GM18951 (cell line): ENCODE results near the gene PTPN20.
"Not testable (repeated sequence)": the region's sequence is repeated elsewhere in the genome, so short reads cannot be mapped to it uniquely, and the experiment has no call there.

Experiments used
- in situ Hi-C: fragments of 300-500 bp; cut with MboI; formaldehyde crosslinking; loops from one replicate; pipeline ENCODE4 v1.12.0; 2022; ENCODE audit warnings: low sequenced_read_pairs, mixed read lengths, inconsistent platforms; ENCODE audit not compliant: unreplicated experiment

Gene PTPN20

DNA sequence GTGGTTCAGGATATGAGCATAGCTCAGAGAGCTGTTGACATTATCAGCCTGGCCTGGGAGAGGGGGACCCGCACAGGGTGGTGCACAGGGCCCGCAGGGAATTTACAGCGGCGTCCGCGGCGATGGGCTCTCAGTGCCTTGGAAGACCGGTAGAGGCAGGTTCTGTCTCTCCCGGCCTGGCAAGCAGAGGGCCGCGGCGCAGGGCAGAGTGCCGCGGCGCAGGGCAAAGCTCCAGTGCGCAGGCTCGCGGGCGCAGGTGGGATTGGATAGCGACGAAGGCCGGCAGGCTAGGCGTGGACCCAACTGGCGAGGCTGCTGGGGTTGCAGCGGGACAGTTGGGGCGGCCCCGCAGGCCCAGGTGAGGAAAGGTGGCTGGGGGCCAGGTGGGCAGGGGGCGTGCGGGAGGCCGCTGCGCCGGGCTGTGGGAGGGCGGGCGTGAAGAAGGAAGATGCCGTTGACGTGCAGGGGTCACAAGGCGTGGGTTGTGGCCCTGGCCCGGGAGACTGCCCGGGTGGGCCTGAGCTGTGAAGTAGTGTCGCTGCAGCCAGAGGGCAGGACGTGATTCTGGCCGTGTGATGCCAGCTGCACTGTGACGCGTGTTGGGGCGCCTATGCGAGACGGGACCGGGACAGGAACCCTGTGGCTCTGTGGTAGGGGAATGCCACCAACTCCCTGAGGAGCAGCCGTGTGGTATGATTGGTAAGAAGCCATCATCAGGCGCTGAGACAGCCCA, at the start of gene PTPN20:
Gene PTPN20, plus strand, starts transcription at position 285 of the 733 bp plus-strand sequence. CDS start 21,072 bp downstream, outside the sequence.
- in situ Hi-C loops = not testable (repeated sequence)

DNA sequence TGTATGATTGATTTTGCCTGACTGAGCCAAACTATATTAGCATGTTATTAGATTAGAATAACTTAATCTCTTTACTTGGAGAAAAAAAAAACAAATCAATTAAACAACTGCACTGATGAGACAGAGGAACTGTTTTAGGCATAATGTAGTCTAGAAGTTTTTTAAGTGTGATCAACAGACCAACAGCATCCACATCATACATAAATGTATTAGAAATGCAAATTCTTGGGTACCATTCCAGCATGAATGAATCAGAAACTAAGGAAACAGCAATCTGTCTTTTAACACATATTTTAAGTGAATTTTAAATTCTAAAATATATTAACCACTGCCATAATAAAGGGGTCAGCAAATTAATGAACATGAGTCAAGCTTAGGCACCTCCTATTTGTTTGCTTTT, 41.5 kb upstream of the PTPN20 start:
- in situ Hi-C loops = not testable (repeated sequence)

DNA sequence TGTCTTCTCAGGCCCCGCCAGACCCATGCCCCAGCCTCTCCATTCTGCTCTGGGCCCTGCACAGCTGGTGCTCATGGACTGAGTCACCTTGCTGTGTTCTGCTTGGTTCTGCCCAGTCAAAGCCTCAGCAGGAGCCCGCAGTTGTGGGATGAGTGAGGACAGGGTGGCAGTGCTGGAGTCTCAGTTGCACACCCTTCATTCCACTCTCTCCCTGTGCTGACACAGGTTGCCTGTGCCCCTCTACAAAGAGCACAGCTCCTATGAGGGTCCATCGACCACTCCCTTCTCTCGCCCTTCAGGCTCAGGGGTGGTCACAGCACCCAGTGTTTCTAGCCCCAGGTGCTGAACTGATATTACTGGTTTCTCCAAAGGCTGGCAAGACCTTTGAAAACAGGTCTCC, 39.6 kb upstream of the PTPN20 start:
- in situ Hi-C loops = not testable (repeated sequence)

- in situ Hi-C loops = not testable (repeated sequence)
Measured at GRCh38 chr10:46875304-46875703, 35.9 kb upstream of the PTPN20 start.

DNA sequence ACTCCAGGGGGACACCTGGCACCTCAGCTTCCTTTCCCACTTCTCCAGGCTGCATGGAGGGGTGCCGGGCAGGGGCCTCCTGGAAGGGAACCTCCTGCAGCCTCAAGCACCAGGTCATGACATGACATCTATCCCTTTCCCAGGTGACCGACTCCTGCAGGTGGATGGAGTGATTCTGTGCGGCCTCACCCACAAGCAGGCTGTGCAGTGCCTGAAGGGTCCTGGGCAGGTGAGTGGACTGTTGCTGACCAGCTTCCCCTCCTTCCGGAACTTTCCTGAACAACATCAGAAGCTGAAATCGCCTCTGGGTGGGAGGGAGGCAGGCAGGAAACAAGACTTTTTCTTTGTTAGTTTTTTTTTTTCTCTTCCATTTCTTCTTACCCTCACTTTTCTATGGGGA, 34.5 kb upstream of the PTPN20 start:
- in situ Hi-C loops = not testable (repeated sequence)

DNA sequence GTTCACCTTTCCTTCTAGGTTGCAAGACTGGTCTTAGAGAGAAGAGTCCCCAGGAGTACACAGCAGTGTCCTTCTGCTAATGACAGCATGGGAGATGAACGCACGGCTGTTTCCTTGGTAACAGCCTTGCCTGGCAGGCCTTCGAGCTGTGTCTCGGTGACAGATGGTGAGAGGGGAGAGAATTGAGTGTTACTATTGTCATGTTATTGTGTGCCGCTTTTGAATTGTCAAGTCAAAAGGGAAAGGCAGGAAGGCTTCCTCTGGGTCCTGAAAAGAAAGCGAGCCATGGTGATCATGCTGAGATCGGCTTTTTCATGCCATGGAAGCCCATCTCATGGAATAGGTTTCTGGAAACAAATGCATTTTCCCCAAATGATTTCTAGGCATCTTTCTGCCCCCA, 32.5 kb upstream of the PTPN20 start:
- in situ Hi-C loops = not testable (repeated sequence)

- in situ Hi-C loops = not testable (repeated sequence)
Measured at GRCh38 chr10:46890813-46891611, 20.2 kb upstream of the PTPN20 start.

- in situ Hi-C loops = not testable (repeated sequence)
Measured at GRCh38 chr10:46896762-46897692, 14.2 kb upstream of the PTPN20 start.

DNA sequence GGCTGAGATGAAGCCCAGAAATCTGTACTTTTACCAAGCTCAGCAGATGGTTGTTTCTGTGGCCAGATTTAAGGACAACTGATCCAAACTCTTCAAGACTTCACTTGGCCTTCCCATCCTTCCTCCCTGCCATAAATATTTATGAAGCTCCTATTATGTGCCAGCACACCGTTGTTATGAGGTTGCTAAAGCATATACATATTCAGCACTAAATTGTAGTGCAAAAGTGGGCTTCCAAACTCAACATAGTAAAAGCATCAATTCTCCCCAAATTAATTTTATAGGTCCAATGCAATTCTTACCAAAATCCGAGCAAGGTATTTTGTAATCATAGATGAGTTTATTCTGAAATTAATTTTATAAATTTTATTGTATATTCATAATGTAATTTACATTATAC, 10.0 kb upstream of the PTPN20 start:
- in situ Hi-C loops = not testable (repeated sequence)

- in situ Hi-C loops = not testable (repeated sequence)
Measured at GRCh38 chr10:46903874-46904273, 7.4 kb upstream of the PTPN20 start.

DNA sequence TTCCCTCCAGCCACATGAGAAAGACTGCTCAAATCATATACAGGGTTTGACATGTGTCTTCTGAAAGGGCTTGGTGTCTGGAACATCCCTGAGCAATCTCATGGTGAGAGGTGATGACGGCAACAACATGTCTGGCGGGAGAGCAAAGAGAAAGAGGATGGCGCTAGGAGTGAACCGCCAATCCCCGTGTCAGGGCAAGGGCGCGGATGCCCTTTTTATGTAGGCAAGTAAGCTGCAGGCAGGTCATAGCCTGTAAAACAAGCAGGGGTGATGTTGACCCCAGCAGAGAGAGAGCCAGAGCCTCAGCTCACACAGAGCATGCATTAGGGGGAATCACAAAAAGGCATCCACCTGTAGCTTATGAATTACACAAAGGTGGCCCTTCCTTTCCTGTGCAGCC, 4.9 kb upstream of the PTPN20 start:
- in situ Hi-C loops = not testable (repeated sequence)

DNA sequence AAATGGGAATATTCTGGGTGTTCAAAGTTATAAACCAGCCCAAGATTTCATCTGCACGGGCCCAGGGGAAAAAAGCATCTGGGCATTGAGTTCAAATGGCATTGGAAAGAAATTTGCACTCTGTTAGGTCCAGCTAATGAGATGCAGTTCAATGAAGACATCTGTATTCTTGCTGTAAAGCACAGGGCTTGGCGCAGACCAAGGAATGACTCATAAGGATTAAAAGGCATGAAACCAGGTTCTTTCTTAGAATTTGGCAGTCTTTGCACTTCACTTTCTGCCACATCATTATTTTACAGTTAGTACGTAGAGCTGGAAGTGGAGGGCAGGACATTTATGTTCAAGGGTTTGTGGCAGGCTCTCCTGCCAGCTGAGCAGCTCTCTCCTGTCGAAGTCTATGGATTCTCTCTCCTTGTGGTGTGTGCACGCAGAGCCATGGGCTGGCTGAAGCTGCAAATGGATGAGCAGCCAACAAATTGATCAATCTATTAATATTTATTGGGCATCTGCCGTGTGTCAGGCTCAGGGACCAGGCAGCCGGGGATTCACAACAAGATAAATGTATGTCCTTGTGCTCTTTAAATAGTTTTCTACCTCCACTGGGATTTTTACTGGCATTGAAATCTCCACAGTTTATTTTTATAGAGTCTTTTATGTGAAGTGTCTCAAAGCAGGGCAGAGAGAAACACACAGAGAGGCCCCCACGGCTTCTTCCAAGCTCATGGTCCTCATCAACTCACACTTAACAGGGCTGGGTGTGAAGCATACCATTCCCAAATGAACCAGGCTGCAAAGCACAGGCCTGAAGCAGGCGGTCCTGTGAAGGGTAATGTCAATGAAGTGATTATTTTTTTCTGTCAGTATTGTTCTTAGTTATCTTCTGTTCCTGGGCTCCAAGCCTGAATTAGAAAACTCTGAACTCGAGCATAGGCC, 3.8 kb upstream of the PTPN20 start:
- in situ Hi-C loops = not testable (repeated sequence)

GRCh38 chr10:46922498-46922897, 11.3 kb downstream of the PTPN20 start:
- in situ Hi-C loops = not testable (repeated sequence)

DNA sequence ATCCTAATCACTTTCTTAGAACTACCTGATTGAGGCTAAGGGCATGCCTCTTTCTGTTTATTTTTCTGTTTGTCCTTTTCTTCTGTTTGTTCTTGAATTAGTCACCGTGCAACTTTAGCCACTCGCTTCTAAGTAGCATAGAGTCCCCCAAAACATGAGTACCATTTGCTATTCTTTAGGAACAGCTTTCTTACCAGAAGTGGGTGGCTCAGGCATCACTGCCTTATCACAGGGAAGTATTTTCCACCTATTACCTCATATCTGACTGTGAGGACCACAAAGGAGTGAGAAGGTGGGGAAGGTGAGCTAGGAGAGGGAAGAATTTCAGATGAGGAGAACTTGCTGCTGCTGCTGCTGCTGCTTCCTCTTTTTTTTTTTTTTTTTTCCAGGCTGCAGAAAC, 13.9 kb downstream of the PTPN20 start:
- in situ Hi-C loops = not testable (repeated sequence)

DNA sequence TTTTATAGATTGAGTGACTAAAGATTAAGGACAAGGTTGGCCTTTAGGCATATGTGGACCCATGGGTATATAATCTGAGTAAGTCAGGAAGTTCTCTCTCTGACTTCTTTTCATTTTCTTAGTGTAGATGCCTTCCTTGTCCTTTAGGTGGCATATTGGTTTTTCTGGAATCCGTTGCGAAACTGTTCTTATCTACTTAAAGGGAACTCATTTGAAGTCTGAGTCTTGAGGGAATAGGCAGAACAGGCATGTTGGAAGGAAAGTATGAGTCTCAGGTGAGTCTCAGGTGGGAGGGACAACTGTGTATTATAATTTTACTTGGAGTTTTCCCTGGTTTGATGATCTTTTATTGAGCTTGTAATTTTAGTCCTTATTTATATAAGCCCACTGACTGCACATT, 14.6 kb downstream of the PTPN20 start:
- in situ Hi-C loops = not testable (repeated sequence)

DNA sequence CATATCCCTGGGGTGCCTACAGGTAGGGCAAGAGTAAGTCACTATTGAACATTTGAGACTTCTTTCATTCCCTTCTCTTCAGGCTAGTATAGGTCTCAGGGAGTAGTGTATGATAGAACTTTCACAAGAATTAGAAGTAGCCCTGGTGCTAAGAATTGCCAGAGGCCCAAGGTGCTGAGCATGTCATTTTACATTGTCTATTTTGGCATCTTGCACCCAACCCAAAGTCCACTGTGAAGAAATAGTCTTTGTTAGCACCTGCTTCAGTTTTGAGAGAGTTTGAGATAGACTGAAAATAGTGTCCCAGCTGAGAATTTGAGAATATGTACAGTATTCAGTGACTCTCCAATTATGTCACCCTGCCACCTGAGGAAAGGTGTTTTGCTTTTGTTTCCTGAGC, 17.6 kb downstream of the PTPN20 start:
- in situ Hi-C loops = not testable (repeated sequence)

DNA sequence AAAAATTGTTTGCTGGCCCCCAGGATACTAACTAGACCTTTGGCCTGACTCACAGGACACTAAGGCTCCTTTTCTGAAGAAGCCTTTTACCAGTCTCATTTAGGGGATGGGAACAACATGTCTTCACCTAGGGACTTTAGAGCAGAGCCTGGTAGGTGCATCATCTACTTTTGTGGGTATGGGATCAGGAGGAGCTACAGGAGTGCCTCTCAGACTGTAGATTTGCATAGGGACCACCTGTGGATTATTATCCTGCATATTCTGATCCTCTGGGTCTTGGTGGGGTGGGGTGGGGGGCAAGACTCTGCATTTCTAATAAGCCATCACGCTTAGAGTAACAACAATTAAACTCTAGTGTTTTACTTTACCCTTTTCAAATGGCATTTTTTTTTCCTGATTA, 21.2 kb downstream of the PTPN20 start:
- in situ Hi-C loops = not testable (repeated sequence)

DNA sequence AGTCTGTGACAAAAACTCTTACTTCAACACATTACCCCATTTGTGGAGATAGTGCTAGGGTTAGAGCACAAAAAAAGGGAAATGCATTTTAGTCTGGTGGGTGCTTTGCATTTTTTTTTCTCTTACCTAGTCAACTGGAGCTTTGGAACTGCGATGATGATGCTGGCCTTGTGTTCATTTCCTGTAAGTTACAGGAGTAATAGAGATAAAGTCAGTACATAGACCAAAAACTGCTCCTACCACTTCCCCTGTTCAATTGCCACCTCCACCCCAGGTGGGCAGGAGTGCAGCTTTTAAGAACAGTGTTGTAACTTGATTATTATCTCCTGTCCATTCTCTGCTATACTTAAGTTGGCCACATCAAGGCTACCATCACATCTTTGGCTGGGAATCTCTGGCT, 29.9 kb downstream of the PTPN20 start:
- in situ Hi-C loops = not testable (repeated sequence)
